Stimulated activated naive CD8-positive, alpha-beta T cell treated with anti-CD3 and anti-CD28 coated beads, Interleukin-15, amount 100 ng/mL, for 72 hours (primary cell): ENCODE measurements around the gene ANKFN1.

Experiments used
- ATAC-seq: fragments of 150-1000 bp; cut with Tn5 transposase; 2 replicates; pipeline ENCODE4 v1.10.0; 2021; ENCODE audit warnings: mild to moderate bottlenecking, moderate library complexity
- DNase-seq, 2 donors: peaks; one replicate each; pipeline ENCODE4 v3.0.0; 2021 to 2022
- H3K27ac Mint-ChIP-seq, 2 donors: one replicate each; pipeline ENCODE4 v1.8.0; 2022; ENCODE audit warnings: mild to moderate bottlenecking in 2 of 2, mixed read lengths in 2 of 2, moderate library complexity in 2 of 2
- H3K27me3 Mint-ChIP-seq: one replicate; pipeline ENCODE4 v1.8.0; 2022; ENCODE audit warnings: mixed read lengths
- H3K4me1 Mint-ChIP-seq: one replicate; pipeline ENCODE4 v1.8.0; 2022; ENCODE audit warnings: mild to moderate bottlenecking, mixed read lengths
- H3K4me3 Mint-ChIP-seq, 2 donors: one replicate each; pipeline ENCODE4 v1.8.0; 2022; ENCODE audit warnings: mild to moderate bottlenecking in 2 of 2, mixed read lengths in 2 of 2, moderate library complexity in 1 of 2
- H3K9me3 Mint-ChIP-seq, 2 donors: one replicate each; pipeline ENCODE4 v1.8.0; 2022; ENCODE audit warnings: mixed read lengths in 2 of 2

Gene ANKFN1

GRCh38 chr17:56186222-56186786, 33.0 kb downstream of the ANKFN1 start:
- Mint-ChIP-seq H3K9me3 (no peaks in the 10 kb centered on the region), H3K27me3 (peaks cover 14% of the 10 kb centered on the region), H3K4me1 (no peaks in the 10 kb centered on the region), H3K4me3 (no peak overlapping the region), H3K27ac (no peak overlapping the region)
- DNase-seq (no peak), ATAC-seq (no peak)

- H3K27ac Mint-ChIP-seq: peak overlapping the region in 1 of 2 donors; percentile 50
- no peak overlapping the region for H3K4me3 Mint-ChIP-seq
- H3K9me3 Mint-ChIP-seq: peaks cover 0 to 5% of the 10 kb centered on the region in 2 donors
- no peak for ATAC-seq
- no peaks in the 10 kb centered on the region for H3K27me3 Mint-ChIP-seq
- no peak for DNase-seq
- peaks cover 6% of the 10 kb centered on the region for H3K4me1 Mint-ChIP-seq
These were observed 50.2 kb downstream of the ANKFN1 start for GRCh38 chr17:56203430-56203829.

- ATAC-seq (no peak), DNase-seq (no peak)
- Mint-ChIP-seq H3K27me3 (no peaks in the 10 kb centered on the region), H3K27ac (no peak overlapping the region), H3K9me3 (peaks cover 5 to 8% of the 10 kb centered on the region in 2 donors), H3K4me3 (no peak overlapping the region), H3K4me1 (peaks cover 6% of the 10 kb centered on the region)
These were observed 53.1 kb downstream of the ANKFN1 start for GRCh38 chr17:56206351-56206750.

GRCh38 chr17:56213031-56213430, 59.8 kb downstream of the ANKFN1 start:
- Mint-ChIP-seq H3K4me3 (no peak overlapping the region), H3K4me1 (no peaks in the 10 kb centered on the region), H3K27ac (no peak overlapping the region), H3K9me3 (peaks cover 0 to 8% of the 10 kb centered on the region in 2 donors), H3K27me3 (no peaks in the 10 kb centered on the region)
- no peak for DNase-seq
- no peak for ATAC-seq

GRCh38 chr17:56217921-56218320, 64.6 kb downstream of the ANKFN1 start:
- ATAC-seq: no peak
- Mint-ChIP-seq H3K9me3 (no peaks in the 10 kb centered on the region), H3K4me3 (no peak overlapping the region), H3K27ac (no peak overlapping the region), H3K27me3 (peaks cover 7% of the 10 kb centered on the region), H3K4me1 (no peaks in the 10 kb centered on the region)
- DNase-seq: no peak

- Mint-ChIP-seq H3K4me1 (no peaks in the 10 kb centered on the region), H3K4me3 (no peak overlapping the region), H3K9me3 (no peaks in the 10 kb centered on the region), H3K27ac (no peak overlapping the region), H3K27me3 (peaks cover 7% of the 10 kb centered on the region)
- DNase-seq: no peak
- ATAC-seq: no peak
These were observed 69.0 kb downstream of the ANKFN1 start for GRCh38 chr17:56222255-56222654.

- no peak for ATAC-seq
- H3K4me3 Mint-ChIP-seq: no peak overlapping the region
- H3K27ac Mint-ChIP-seq: no peak overlapping the region
- no peak for DNase-seq
- H3K27me3 Mint-ChIP-seq: no peaks in the 10 kb centered on the region
- no peaks in the 10 kb centered on the region for H3K9me3 Mint-ChIP-seq
- no peaks in the 10 kb centered on the region for H3K4me1 Mint-ChIP-seq
These were observed 77.4 kb downstream of the ANKFN1 start for GRCh38 chr17:56230660-56231059.

GRCh38 chr17:56231252-56231651, 78.0 kb downstream of the ANKFN1 start:
- no peak for ATAC-seq
- Mint-ChIP-seq H3K9me3 (no peaks in the 10 kb centered on the region), H3K4me1 (no peaks in the 10 kb centered on the region), H3K27ac (no peak overlapping the region), H3K27me3 (no peaks in the 10 kb centered on the region), H3K4me3 (no peak overlapping the region)
- DNase-seq: no peak

GRCh38 chr17:56231693-56232092, 78.4 kb downstream of the ANKFN1 start:
- H3K4me1 Mint-ChIP-seq: no peaks in the 10 kb centered on the region
- H3K9me3 Mint-ChIP-seq: no peaks in the 10 kb centered on the region
- no peak overlapping the region for H3K27ac Mint-ChIP-seq
- DNase-seq: no peak
- H3K4me3 Mint-ChIP-seq: no peak overlapping the region
- no peak for ATAC-seq
- H3K27me3 Mint-ChIP-seq: no peaks in the 10 kb centered on the region

GRCh38 chr17:56244268-56244890, 91.1 kb downstream of the ANKFN1 start:
- Mint-ChIP-seq H3K27ac (no peak overlapping the region), H3K4me3 (no peak overlapping the region), H3K27me3 (peaks cover 6% of the 10 kb centered on the region), H3K9me3 (no peaks in the 10 kb centered on the region), H3K4me1 (no peaks in the 10 kb centered on the region)
- no peak for DNase-seq
- peak; percentile 49 for ATAC-seq

GRCh38 chr17:56247816-56248215, 94.5 kb downstream of the ANKFN1 start:
- H3K4me1 Mint-ChIP-seq: no peaks in the 10 kb centered on the region
- no peak for DNase-seq
- ATAC-seq: no peak
- peaks cover 6% of the 10 kb centered on the region for H3K27me3 Mint-ChIP-seq
- H3K27ac Mint-ChIP-seq: no peak overlapping the region
- no peaks in the 10 kb centered on the region for H3K9me3 Mint-ChIP-seq
- no peak overlapping the region for H3K4me3 Mint-ChIP-seq

- H3K4me3 Mint-ChIP-seq: no peak overlapping the region
- H3K4me1 Mint-ChIP-seq: no peaks in the 10 kb centered on the region
- DNase-seq: no peak
- H3K27me3 Mint-ChIP-seq: no peaks in the 10 kb centered on the region
- no peak overlapping the region for H3K27ac Mint-ChIP-seq
- ATAC-seq: no peak
- no peaks in the 10 kb centered on the region for H3K9me3 Mint-ChIP-seq
These were observed 103.8 kb downstream of the ANKFN1 start for GRCh38 chr17:56257075-56257474.

- Mint-ChIP-seq H3K4me3 (no peak overlapping the region), H3K27me3 (no peaks in the 10 kb centered on the region), H3K4me1 (no peaks in the 10 kb centered on the region), H3K27ac (no peak overlapping the region), H3K9me3 (no peaks in the 10 kb centered on the region)
- DNase-seq (no peak), ATAC-seq (no peak)
These were observed 107.2 kb downstream of the ANKFN1 start for GRCh38 chr17:56260376-56261002.

GRCh38 chr17:56262803-56263202, 109.5 kb downstream of the ANKFN1 start:
- H3K27me3 Mint-ChIP-seq: no peaks in the 10 kb centered on the region
- no peak overlapping the region for H3K4me3 Mint-ChIP-seq
- H3K4me1 Mint-ChIP-seq: no peaks in the 10 kb centered on the region
- ATAC-seq (no peak), DNase-seq (no peak)
- no peak overlapping the region for H3K27ac Mint-ChIP-seq
- H3K9me3 Mint-ChIP-seq: no peaks in the 10 kb centered on the region

GRCh38 chr17:56269556-56270389, 116.5 kb downstream of the ANKFN1 start:
- no peak overlapping the region for H3K4me3 Mint-ChIP-seq
- no peaks in the 10 kb centered on the region for H3K27me3 Mint-ChIP-seq
- DNase-seq: no peak
- no peaks in the 10 kb centered on the region for H3K4me1 Mint-ChIP-seq
- no peak for ATAC-seq
- no peak overlapping the region for H3K27ac Mint-ChIP-seq
- H3K9me3 Mint-ChIP-seq: no peaks in the 10 kb centered on the region

- H3K27me3 Mint-ChIP-seq: no peaks in the 10 kb centered on the region
- H3K4me1 Mint-ChIP-seq: no peaks in the 10 kb centered on the region
- ATAC-seq (no peak), DNase-seq (no peak)
- H3K9me3 Mint-ChIP-seq: no peaks in the 10 kb centered on the region
- no peak overlapping the region for H3K27ac Mint-ChIP-seq
- no peak overlapping the region for H3K4me3 Mint-ChIP-seq
These were observed 121.2 kb downstream of the ANKFN1 start for GRCh38 chr17:56274491-56274890.
